GM12873 (cell line): ENCODE results near the gene SPATA31A6.
"Not testable (repeated sequence)": the region's sequence is repeated elsewhere in the genome, so short reads cannot be mapped to it uniquely, and the experiment has no call there.

Experiments used
- TF ChIP-seq, protein P1 (sequence below): IDR thresholded peaks from 2 replicates; pipeline ENCODE4 v1.5.1; 2012; ENCODE audit warnings: low read depth, mild to moderate bottlenecking, moderate library complexity, low read length, control low read depth; ENCODE audit not compliant: insufficient read depth; ENCODE audit errors: missing control alignments

The SPATA31A6 gene

DNA sequence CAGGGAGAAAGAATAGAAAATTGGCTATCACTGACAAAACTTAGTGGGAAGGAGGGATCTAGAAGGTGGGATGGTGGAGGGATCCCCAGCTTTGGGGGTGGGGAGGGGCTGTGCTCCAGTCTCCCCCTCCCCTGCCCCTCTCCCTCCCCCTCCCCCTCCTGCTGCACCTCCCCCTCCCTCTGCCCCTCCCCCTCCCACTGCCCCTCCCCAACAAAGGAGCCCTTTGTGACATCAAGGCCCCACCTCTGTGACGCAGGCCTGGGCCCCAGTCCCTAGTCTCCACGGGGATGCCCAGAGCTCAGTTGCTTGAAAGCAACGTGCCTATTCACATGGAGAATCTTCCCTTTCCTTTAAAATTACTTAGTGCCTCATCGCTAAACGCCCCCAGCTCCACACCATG lies at the start of gene SPATA31A6:
SPATA31A6 (plus strand) TSS at position 301 of the 400 bp plus-strand sequence; CDS start at position 330, 29 bp downstream.
- TF ChIP-seq, protein P1, sequence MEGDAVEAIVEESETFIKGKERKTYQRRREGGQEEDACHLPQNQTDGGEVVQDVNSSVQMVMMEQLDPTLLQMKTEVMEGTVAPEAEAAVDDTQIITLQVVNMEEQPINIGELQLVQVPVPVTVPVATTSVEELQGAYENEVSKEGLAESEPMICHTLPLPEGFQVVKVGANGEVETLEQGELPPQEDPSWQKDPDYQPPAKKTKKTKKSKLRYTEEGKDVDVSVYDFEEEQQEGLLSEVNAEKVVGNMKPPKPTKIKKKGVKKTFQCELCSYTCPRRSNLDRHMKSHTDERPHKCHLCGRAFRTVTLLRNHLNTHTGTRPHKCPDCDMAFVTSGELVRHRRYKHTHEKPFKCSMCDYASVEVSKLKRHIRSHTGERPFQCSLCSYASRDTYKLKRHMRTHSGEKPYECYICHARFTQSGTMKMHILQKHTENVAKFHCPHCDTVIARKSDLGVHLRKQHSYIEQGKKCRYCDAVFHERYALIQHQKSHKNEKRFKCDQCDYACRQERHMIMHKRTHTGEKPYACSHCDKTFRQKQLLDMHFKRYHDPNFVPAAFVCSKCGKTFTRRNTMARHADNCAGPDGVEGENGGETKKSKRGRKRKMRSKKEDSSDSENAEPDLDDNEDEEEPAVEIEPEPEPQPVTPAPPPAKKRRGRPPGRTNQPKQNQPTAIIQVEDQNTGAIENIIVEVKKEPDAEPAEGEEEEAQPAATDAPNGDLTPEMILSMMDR: not testable (repeated sequence)

DNA sequence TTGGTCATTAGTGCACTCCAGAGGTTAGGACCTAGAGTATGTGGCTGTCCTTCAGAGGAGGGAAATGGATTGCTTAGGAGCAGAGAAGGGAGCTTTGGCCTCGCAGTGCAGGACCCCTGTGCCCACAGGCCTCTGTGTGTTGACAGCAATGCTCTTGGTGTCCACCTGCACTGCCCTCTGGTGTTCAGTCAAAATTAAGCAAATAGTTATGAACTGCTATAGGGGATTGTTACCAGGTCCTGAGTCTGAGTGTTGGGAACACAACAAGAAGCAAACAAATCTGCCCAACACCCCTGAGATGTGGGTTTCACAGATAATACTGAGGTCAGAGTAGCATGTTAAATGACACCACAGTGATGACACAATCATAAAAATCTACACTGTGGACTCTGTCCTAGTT lies 23.2 kb upstream of the SPATA31A6 start:
- TF ChIP-seq, protein P1: peak; percentile 26
